Activated CD4-positive, alpha-beta T cell treated with anti-CD3 and anti-CD28 coated beads, Interleukin-2, amount 10 ng/mL, durations not matched to agents 7 days and 5 days (primary cell): ENCODE results near the gene SEPHS2. TPM values are rescaled to one million over a fixed set of nuclear protein-coding genes. Genes with fewer than 3 reads are reported as not detected.
A peak's percentile ranks its signal among the peaks of the same experiment; 100 is the strongest.
"Not testable (repeated sequence)": the region's sequence is repeated elsewhere in the genome, so short reads cannot be mapped to it uniquely, and the experiment has no call there.

ENCODE experiments used
- CTCF ChIA-PET: fragments of 350-600 bp; sonication (Branson Sonifier 250); formaldehyde crosslinking; loops from one replicate; lab custom pipeline; 2021; ENCODE audit warnings: antibody characterized with exemption; lab: Charles Lee
- POLR2A ChIA-PET: fragments of 350-600 bp; sonication (Branson Sonifier 250); formaldehyde crosslinking; loops from one replicate; lab custom pipeline; 2021; ENCODE audit warnings: antibody characterized with exemption; lab: Charles Lee
- DNase-seq: peaks from one replicate; pipeline ENCODE4 v3.0.0-alpha.2; 2020
- H3K27ac Mint-ChIP-seq: one replicate; pipeline ENCODE4 v1.8.0; 2021; ENCODE audit warnings: mild to moderate bottlenecking, moderate library complexity, mixed read lengths
- H3K27me3 Mint-ChIP-seq: one replicate; pipeline ENCODE4 v1.8.0; 2021; ENCODE audit warnings: mixed read lengths
- H3K36me3 Mint-ChIP-seq: one replicate; pipeline ENCODE4 v1.8.0; 2021; ENCODE audit warnings: low read depth, mixed read lengths
- H3K4me1 Mint-ChIP-seq: one replicate; pipeline ENCODE4 v1.8.0; 2021; ENCODE audit warnings: mixed read lengths
- H3K4me3 Mint-ChIP-seq: one replicate; pipeline ENCODE4 v1.8.0; 2021; ENCODE audit warnings: mild to moderate bottlenecking, moderate library complexity, mixed read lengths
- H3K9me3 Mint-ChIP-seq: one replicate; pipeline ENCODE4 v1.8.0; 2021; ENCODE audit warnings: mixed read lengths
- total RNA-seq, 2 experiments: library from RNA; stranded (reverse); gene quantifications; one replicate each; pipeline ENCODE4 v1.2.3, GENCODE V29; 2021

The SEPHS2 gene
- total RNA-seq, 2 experiments from 2014 or later: 52.2 to 58.9 TPM

DNA sequence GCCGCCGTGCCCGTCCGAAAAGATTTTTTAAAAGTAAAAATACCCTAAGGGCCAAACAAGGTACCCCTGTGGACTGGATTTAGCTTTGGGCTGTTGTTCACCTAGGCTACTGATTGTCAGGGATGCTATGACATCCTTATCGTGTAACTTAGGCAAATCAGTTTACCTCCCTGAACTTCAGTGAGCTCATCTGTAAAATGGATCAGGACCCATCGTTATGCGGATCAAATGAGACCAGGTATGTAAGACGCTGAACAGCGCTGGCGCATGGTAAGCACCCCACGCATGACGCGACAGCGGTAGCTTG, 38.9 kb downstream of the SEPHS2 start:
- POLR2A ChIA-PET: interaction anchor here (0.5 to 1.0 kb wide), 2 partner anchors 22 to 72 kb away, joined by 3 to 5 read pairs; no protein-coding TSS in a partner anchor
- H3K27ac Mint-ChIP-seq: peak overlapping the region; percentile 94
- peaks cover 27% of the 10 kb centered on the region for H3K4me1 Mint-ChIP-seq
- peak overlapping the region; percentile 87 for H3K4me3 Mint-ChIP-seq
- peaks cover 6% of the 10 kb centered on the region for H3K27me3 Mint-ChIP-seq
- CTCF ChIA-PET: interaction anchor here (1.0 to 4.5 kb wide), 7 partner anchors 8 to 209 kb away, joined by 3 to 47 read pairs (median 7); partner anchors contain the start of genes DCTPP1 and ZNF48
- DNase-seq: no peak
- H3K9me3 Mint-ChIP-seq: no peaks in the 10 kb centered on the region
- no peaks in the 10 kb centered on the region for H3K36me3 Mint-ChIP-seq

DNA sequence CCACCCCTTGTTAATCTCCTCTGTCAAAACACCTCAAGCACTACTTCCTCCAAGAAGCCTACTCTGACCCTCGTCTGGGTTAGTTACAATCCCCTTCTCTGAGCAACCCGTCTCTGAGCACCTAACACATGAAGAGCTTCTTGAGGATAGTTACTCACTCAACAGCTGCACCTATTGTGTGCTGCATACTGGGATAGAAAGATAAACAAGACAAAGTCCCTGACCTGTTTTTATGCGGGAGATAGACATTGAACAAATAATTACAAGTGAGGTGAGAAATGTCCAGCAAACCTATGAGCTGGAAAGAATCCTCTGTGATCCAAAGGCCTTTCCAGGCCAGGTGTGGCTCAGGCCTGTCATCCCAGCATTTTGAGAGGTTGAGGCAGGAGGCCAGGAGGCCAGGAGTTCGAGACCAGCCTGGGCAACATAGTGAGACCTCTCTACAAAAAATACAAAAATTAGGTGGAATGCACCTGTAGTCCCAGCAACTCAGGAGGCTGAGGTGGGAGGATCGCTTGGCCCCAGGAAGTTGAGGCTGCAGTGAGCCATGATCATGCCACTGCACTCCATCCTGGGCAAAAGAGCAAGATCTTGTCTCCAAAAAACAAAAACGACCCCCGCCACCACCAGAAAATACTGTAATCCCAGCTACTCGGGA, 43.8 kb downstream of the SEPHS2 start:
- peaks cover 15% of the 10 kb centered on the region for H3K36me3 Mint-ChIP-seq
- POLR2A ChIA-PET: interaction anchor here (0.6 kb wide), 1 partner anchor 31 kb away, joined by 3 read pairs; the partner anchor contains the start of gene TBC1D10B

DNA sequence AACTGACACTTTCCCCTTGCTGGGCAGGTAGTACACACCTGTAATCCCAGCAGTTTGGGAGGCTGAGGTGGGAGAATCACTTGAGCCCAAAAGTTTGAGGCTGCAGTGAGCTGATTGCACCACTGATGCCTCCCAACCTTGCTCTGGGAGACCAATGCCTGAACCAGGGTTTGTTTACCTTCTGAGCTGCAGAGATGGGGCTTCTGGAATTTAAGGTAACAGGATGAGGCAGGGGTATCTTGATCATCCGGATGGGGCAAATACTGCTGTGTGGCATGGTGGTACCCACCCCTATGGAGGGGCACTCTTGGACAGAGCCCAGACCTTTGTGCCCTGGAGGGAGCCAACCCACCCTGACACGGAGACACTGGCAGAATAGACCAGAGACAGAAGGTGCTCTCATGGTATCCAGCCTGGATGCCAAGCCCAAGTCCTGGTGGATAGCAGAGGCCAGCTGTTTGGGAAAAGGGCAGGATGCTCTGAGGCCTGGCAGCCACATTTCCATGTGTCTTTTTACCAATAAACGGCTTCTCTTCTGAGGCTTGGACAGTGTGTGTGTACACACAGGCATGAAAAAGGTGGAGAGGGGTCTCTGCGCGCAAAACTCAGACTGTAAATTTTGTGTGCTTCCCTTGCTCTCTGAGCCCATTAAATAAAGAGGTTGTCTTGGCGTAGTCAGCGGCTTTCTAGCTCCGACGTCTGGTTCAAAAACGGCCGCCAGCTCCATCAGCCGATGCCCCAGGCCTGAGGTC, 46.1 kb downstream of the SEPHS2 start:
- Mint-ChIP-seq H3K27ac (peak overlapping the region; percentile 82), H3K36me3 (peaks cover 22% of the 10 kb centered on the region), H3K4me1 (peaks cover 45% of the 10 kb centered on the region), H3K27me3 (peaks cover 6% of the 10 kb centered on the region), H3K4me3 (peak overlapping the region; percentile 78), H3K9me3 (no peaks in the 10 kb centered on the region)
- CTCF ChIA-PET: interaction anchor here (0.6 to 3.2 kb wide), 5 partner anchors 8 to 28 kb away, joined by 3 to 18 read pairs (median 6); partner anchors contain the start of genes SEPTIN1, TBC1D10B and ZNF771
- no peak for DNase-seq
- POLR2A ChIA-PET: no interaction called here

More for the DNA sequence above, 43.8 kb downstream of the SEPHS2 start:
- H3K4me3 Mint-ChIP-seq: peak overlapping the region; percentile 78
- no peak for DNase-seq
- peaks cover 6% of the 10 kb centered on the region for H3K27me3 Mint-ChIP-seq
- CTCF ChIA-PET: interaction anchor here (1.2 to 1.8 kb wide), 4 partner anchors 8 to 19 kb away, joined by 3 to 4 read pairs (median 4); partner anchors contain the start of gene SEPTIN1
- H3K4me1 Mint-ChIP-seq: peaks cover 37% of the 10 kb centered on the region
- H3K9me3 Mint-ChIP-seq: no peaks in the 10 kb centered on the region
- no peak overlapping the region for H3K27ac Mint-ChIP-seq

GRCh38 chr16:30398661-30399434, 46.8 kb downstream of the SEPHS2 start:
- ChIA-PET CTCF (interaction anchor here (1.6 to 3.2 kb wide), 4 partner anchors 9 to 28 kb away, joined by 5 to 18 read pairs (median 8); partner anchors contain the start of genes SEPTIN1, TBC1D10B and ZNF771), POLR2A (no interaction called here)
- peak overlapping the region; percentile 73 for H3K27ac Mint-ChIP-seq
- H3K4me3 Mint-ChIP-seq: no peak overlapping the region
- H3K9me3 Mint-ChIP-seq: no peaks in the 10 kb centered on the region
- H3K36me3 Mint-ChIP-seq: peaks cover 22% of the 10 kb centered on the region
- H3K27me3 Mint-ChIP-seq: peaks cover 1% of the 10 kb centered on the region
- no peak for DNase-seq
- peaks cover 51% of the 10 kb centered on the region for H3K4me1 Mint-ChIP-seq

DNA sequence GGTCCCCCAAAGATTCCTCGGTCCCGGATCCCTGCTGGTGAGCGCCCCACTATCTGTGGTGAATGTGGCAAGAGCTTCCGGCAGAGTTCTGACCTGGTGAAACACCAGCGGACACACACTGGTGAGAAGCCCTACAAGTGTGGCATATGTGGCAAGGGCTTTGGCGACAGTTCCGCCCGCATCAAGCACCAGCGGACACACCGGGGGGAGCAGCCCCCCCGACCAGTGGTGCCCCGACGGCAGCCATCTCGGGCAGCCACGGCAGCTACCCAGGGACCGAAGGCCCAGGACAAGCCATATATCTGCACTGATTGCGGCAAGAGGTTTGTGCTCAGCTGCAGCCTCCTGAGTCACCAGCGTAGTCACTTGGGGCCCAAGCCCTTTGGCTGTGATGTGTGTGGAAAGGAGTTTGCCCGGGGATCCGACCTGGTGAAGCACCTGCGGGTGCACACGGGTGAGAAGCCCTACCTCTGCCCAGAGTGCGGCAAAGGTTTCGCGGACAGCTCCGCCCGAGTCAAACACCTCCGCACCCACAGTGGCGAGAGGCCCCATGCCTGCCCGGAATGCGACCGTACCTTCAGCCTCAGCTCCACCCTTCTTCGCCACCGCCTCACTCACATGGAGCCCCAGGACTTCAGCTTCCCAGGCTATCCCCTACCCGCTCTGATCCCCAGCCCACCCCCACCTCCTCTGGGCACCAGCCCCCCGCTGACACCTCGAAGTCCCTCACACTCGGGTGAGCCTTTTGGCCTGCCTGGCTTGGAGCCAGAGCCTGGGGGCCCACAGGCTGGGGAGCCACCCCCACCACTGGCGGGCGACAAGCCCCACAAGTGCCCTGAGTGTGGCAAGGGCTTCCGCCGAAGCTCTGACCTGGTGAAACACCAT, 47.7 kb downstream of the SEPHS2 start:
- Mint-ChIP-seq H3K4me1 (peaks cover 51% of the 10 kb centered on the region), H3K27me3 (no peaks in the 10 kb centered on the region), H3K9me3 (no peaks in the 10 kb centered on the region), H3K27ac (no peak overlapping the region), H3K36me3 (peaks cover 22% of the 10 kb centered on the region), H3K4me3 (no peak overlapping the region)
- ChIA-PET POLR2A (no interaction called here), CTCF (interaction anchor here (1.1 to 3.2 kb wide), 3 partner anchors 10 to 38 kb away, joined by 3 to 18 read pairs (median 11); partner anchors contain the start of genes SEPTIN1 and ZNF771)
- no peak for DNase-seq

GRCh38 chr16:30397056-30397455, 48.6 kb downstream of the SEPHS2 start:
- peak overlapping the region; percentile 95 for H3K4me3 Mint-ChIP-seq
- peak overlapping the region; percentile 50 for H3K27ac Mint-ChIP-seq
- no peaks in the 10 kb centered on the region for H3K27me3 Mint-ChIP-seq
- peaks cover 22% of the 10 kb centered on the region for H3K36me3 Mint-ChIP-seq
- ChIA-PET POLR2A (no interaction called here), CTCF (interaction anchor here (2.5 to 3.2 kb wide), 2 partner anchors 11 to 14 kb away, joined by 11 to 18 read pairs; partner anchors contain the start of genes SEPTIN1 and ZNF771)
- no peaks in the 10 kb centered on the region for H3K9me3 Mint-ChIP-seq
- no peak for DNase-seq
- H3K4me1 Mint-ChIP-seq: peaks cover 51% of the 10 kb centered on the region

DNA sequence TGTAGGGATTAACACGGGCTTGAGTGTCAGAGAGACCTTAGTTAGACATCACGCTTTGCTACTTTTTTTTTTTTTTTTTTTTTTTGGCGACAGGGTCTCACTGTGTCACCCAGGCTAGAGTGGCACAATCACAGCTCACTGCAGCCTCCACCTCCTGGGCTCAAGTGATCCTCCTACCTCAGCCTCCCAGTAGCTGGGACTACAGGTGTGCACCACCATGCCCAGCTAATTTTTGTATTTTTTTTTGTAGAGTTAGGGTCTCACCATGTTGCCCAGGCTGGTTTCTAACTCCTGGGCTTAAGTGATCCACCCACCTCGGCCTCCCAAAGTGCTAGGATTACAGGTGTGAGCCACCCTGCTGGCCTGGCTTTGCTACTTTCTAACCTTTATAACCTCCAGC, 49.0 kb downstream of the SEPHS2 start:
- DNase-seq, H3K9me3 Mint-ChIP-seq, POLR2A ChIA-PET, H3K27me3 Mint-ChIP-seq: not testable (repeated sequence)
- H3K27ac Mint-ChIP-seq: peak overlapping the region; percentile 50
- CTCF ChIA-PET: interaction anchor here (0.6 to 2.6 kb wide), 7 partner anchors 12 to 272 kb away, joined by 3 to 24 read pairs (median 5); partner anchors contain the start of genes MYL11, SEPTIN1, TBC1D10B and ZNF771
- H3K4me3 Mint-ChIP-seq: peak overlapping the region; percentile 95
- peaks cover 22% of the 10 kb centered on the region for H3K36me3 Mint-ChIP-seq
- H3K4me1 Mint-ChIP-seq: peaks cover 50% of the 10 kb centered on the region

DNA sequence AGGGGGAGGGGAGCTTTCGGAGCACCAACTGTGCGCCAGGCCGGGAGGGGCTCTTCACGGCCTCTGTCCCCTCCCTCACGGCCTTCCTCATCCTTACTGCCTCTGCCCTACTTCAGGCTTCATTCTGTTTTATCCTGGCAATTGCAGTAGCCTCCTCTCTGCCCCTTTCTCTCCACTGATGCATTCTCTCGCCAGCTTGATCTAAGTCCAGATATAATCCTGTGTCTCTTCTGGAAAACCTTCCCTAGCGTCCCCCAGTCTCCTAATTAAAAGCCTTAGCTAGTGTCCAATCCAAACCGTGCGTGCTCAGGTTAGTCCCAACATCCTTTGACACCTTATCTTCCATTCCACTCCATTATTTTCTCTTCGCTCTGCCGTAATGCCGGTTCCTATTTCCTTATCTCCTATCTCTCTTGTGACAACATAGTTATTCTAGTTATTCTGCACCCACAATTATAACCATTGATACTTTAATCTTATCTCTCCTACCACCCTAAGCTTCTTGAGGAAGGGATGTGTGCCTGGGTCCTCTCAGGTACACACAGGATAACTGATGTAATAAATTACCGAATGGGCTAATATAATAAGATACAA, 49.6 kb downstream of the SEPHS2 start:
- no peak for DNase-seq
- H3K27me3 Mint-ChIP-seq: no peaks in the 10 kb centered on the region
- CTCF ChIA-PET: interaction anchor here (0.6 to 2.6 kb wide), 12 partner anchors 9 to 298 kb away, joined by 3 to 24 read pairs (median 4); partner anchors contain the start of genes DCTPP1, MYL11, SEPTIN1 and TBC1D10B
- no peaks in the 10 kb centered on the region for H3K9me3 Mint-ChIP-seq
- POLR2A ChIA-PET: interaction anchor here (1.5 kb wide), 1 partner anchor 14 kb away, joined by 9 read pairs; the partner anchor contains the start of gene SEPTIN1
- peaks cover 44% of the 10 kb centered on the region for H3K4me1 Mint-ChIP-seq
- H3K4me3 Mint-ChIP-seq: peak overlapping the region; percentile 95
- H3K27ac Mint-ChIP-seq: peak overlapping the region; percentile 87
- peaks cover 22% of the 10 kb centered on the region for H3K36me3 Mint-ChIP-seq

DNA sequence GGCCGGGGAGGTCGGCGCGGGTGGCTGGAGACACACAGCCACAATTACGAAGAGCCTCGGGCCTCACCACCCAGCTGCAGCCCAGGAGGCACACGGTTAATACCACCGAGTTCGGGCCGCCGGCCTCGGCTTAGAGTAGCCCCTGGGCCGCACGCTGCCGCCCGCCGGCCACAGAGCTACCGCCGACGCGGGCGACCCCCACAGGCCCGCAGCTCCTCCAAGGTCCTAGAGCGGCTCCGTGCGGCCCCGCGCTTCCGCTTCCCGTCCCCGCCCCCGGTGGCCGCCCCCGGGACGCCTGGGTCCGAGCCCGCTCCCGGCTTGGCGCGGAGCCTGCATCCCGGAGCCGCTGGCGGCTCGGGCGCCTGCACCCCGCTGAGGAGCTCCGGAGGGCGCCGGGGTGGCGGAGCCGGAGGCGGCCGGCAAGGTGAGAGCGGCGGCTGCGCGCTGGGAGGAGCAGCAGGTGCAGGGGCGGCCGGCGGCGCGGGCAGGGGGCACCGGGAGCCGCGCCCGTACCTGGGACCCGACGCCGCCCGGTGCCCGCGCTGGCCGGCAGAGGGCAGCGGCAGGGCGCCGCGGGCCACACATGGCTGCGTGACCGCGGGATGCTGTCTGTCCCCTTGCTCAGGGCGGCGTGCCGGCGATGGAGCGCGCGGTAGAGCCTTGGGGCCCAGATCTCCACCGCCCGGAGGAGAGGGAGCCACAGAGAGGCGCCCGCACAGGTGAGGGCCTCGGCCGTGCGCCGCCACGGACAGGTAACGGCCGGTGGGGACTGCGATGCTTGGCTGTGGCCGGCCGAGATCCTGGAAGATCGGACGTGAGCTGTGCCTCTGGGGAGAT, 50.3 kb downstream of the SEPHS2 start, which contains the start of gene ZNF48:
Gene ZNF48 (plus strand): TSS at position 266 of the 837 bp plus-strand sequence. CDS start 375 bp downstream, at position 641.
- Mint-ChIP-seq H3K4me3 (peak within 1 kb of the TSS; percentile 95), H3K36me3 (peaks cover 22% of the 10 kb centered on the region), H3K27me3 (no peaks in the 10 kb centered on the region), H3K4me1 (peaks cover 38% of the 10 kb centered on the region), H3K27ac (peak within 1 kb of the TSS; percentile 87), H3K9me3 (no peaks in the 10 kb centered on the region)
- DNase-seq: peak; percentile 38
- POLR2A ChIA-PET: interaction anchor here (0.7 to 1.5 kb wide), 2 partner anchors 13 to 40 kb away, joined by 3 to 9 read pairs; partner anchors contain the start of genes CD2BP2 and SEPTIN1
- CTCF ChIA-PET: interaction anchor here (0.6 to 2.6 kb wide), 13 partner anchors 9 to 299 kb away, joined by 3 to 24 read pairs (median 4); partner anchors contain the start of genes DCTPP1, MYL11, SEPTIN1 and TBC1D10B

DNA sequence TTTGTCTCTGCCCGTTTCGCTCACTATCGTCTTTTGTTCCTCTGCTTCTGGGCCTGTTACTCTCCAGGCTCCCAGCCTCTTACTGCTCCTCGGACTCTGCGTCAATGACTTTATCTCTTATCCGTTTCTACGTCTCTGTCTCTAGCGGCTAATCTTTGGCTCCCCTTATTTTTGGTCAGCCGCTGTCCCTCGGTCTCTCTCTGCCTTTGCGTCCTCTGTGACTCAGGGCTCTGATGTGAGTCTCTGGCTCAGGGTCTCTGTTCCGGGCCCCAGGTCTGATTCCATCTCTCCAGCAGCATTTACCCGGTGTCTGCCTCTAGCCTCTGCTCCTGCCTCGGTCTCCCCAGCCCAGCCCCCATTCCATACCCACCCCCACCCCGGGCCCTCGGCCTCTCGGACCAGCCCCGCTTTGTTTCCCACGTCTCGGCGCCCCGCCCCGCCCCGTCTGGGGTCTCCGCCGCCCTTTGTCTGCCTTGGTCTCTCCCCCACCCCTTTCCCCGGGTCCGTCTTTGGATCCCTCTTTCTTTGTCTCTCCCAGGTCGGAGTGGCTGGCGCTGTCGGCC, 51.0 kb downstream of the SEPHS2 start:
- H3K4me3 Mint-ChIP-seq: peak overlapping the region; percentile 80
- CTCF ChIA-PET: interaction anchor here (0.6 to 2.6 kb wide), 9 partner anchors 10 to 299 kb away, joined by 3 to 24 read pairs (median 5); partner anchors contain the start of genes SEPTIN1, TBC1D10B and ZNF771
- H3K27me3 Mint-ChIP-seq: no peaks in the 10 kb centered on the region
- no peak for DNase-seq
- POLR2A ChIA-PET: interaction anchor here (0.7 to 1.5 kb wide), 2 partner anchors 12 to 40 kb away, joined by 3 to 9 read pairs; partner anchors contain the start of genes CD2BP2 and SEPTIN1
- H3K9me3 Mint-ChIP-seq: no peaks in the 10 kb centered on the region
- peak overlapping the region; percentile 60 for H3K27ac Mint-ChIP-seq
- peaks cover 22% of the 10 kb centered on the region for H3K36me3 Mint-ChIP-seq
- H3K4me1 Mint-ChIP-seq: peaks cover 35% of the 10 kb centered on the region
